Hepatocyte (in vitro differentiated cells): ENCODE results near the gene PLEKHJ1. TPM values are rescaled to one million over a fixed set of nuclear protein-coding genes. Genes with fewer than 3 reads are reported as not detected.

Experiments
- DNase-seq: peaks from one replicate; pipeline ENCODE4 v3.0.0-alpha.2; 2016; ENCODE audit warnings: low spot score
- H2AFZ ChIP-seq: fragments of 200-600 bp; sonication (generic); 2 replicates; pipeline ENCODE4 v1.6.0; 2016; ENCODE audit warnings: antibody characterized with exemption, mild to moderate bottlenecking
- H3K27ac ChIP-seq: fragments of 200-600 bp; sonication (generic); 2 replicates; pipeline ENCODE4 v1.5.1; 2016; ENCODE audit warnings: mild to moderate bottlenecking
- H3K27me3 ChIP-seq: fragments of 200-600 bp; sonication (generic); 2 replicates; pipeline ENCODE4 v1.6.1; 2016
- H3K36me3 ChIP-seq: fragments of 200-600 bp; sonication (generic); replicated peaks from 2 replicates; pipeline ENCODE4 v1.5.1; 2016; ENCODE audit warnings: low read depth; ENCODE audit not compliant: insufficient read depth
- H3K4me1 ChIP-seq: fragments of 200-600 bp; sonication (generic); 2 replicates; pipeline ENCODE4 v1.5.1; 2016; ENCODE audit warnings: mild to moderate bottlenecking, moderate library complexity; ENCODE audit not compliant: insufficient read depth
- H3K4me2 ChIP-seq: fragments of 200-600 bp; sonication (generic); 2 replicates; pipeline ENCODE4 v1.6.0; 2016
- H3K4me3 ChIP-seq: fragments of 200-600 bp; sonication (generic); 2 replicates; pipeline ENCODE4 v1.5.1; 2016; ENCODE audit warnings: mild to moderate bottlenecking
- H3K79me2 ChIP-seq: fragments of 200-600 bp; sonication (generic); 2 replicates; pipeline ENCODE4 v1.6.0; 2017; ENCODE audit warnings: mild to moderate bottlenecking
- H3K9me2 ChIP-seq: fragments of 200-600 bp; sonication (generic); replicated peaks from 2 replicates; pipeline ENCODE4 v1.6.0; 2017; ENCODE audit warnings: mild to moderate bottlenecking; ENCODE audit not compliant: insufficient read depth
- H3K9me3 ChIP-seq: fragments of 200-600 bp; sonication (generic); 2 replicates; pipeline ENCODE4 v1.5.1; 2016; ENCODE audit warnings: low read depth, mild to moderate bottlenecking
- H4K20me1 ChIP-seq: fragments of 200-600 bp; sonication (generic); 2 replicates; pipeline ENCODE4 v1.6.0; 2016; ENCODE audit warnings: mild to moderate bottlenecking; ENCODE audit not compliant: insufficient read depth, poor library complexity, severe bottlenecking
- EZH2 ChIP-seq: fragments of 200-600 bp; sonication (generic); IDR thresholded peaks from 2 replicates; pipeline ENCODE4 v1.6.1; 2016; ENCODE audit warnings: antibody characterized with exemption, mild to moderate bottlenecking, borderline replicate concordance
- EZH2phosphoT487 ChIP-seq: fragments of 200-600 bp; sonication (generic); IDR thresholded peaks from one replicate; pipeline ENCODE4 v1.6.1; 2018; ENCODE audit warnings: antibody characterized with exemption, mild to moderate bottlenecking, low read depth, moderate library complexity; ENCODE audit not compliant: unreplicated experiment, severe bottlenecking
- WGBS: methylation state at CpG from one replicate; pipeline ENCODE4 v1.1.6; 2016; ENCODE audit warnings: low lambda C conversion rate; ENCODE audit errors: missing lambda C conversion rate; 5-methylcytosine and 5-hydroxymethylcytosine counted together
- polyA plus RNA-seq: library from polyadenylated mRNA; unstranded; fragments of >200 nt; fragmentation: Nextera tagmentation; extraction: Ambion mirVana; gene quantifications from 2 replicates; pipeline ENCODE4 v1.2.1, GENCODE V29; 2016
- total RNA-seq: library from RNA; depleted of rRNA; stranded (reverse); fragments of >200 nt; gene quantifications from 2 replicates; pipeline ENCODE4 v1.2.3, GENCODE V29; 2014
- TF ChIP-seq, protein P1 (sequence below): fragments of 200-600 bp; sonication (generic); IDR thresholded peaks from 2 replicates; pipeline ENCODE4 v1.5.1; 2016; ENCODE audit warnings: antibody characterized with exemption, mild to moderate bottlenecking; ENCODE audit not compliant: poor library complexity

Gene PLEKHJ1
- total and polyA plus RNA-seq, 2 experiments from 2014 or later, result 165 to 190 TPM

DNA sequence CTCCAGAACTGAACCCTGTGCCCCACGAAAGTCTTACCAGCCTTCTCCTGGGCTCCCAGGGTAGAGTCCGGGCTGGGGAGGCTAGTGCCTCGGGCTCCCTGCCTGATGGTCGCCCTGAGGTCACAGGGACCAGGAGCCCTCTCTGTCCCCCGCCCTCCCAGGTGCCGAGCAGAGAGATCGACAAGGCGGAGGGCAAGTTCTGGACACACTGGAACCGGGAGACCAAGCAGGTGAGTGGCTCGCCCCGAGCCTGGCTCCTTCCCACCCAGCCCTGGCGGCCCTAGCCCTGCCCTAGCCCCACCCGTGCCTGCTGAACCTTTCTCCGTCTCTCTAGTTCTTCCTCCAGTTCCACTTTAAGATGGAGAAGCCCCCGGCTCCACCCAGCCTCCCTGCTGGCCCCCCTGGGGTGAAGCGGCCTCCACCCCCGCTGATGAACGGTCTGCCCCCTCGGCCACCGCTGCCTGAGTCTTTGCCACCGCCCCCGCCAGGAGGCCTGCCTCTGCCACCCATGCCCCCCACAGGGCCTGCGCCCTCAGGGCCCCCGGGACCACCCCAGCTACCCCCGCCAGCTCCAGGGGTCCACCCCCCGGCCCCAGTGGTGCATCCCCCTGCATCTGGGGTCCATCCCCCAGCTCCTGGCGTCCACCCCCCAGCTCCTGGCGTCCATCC is 11.4 kb upstream of the PLEKHJ1 start:
- H3K4me1 ChIP-seq, result peaks cover 18% of the 10 kb centered on the region
- H3K27ac ChIP-seq, result no peak overlapping the region
- no peaks in the 10 kb centered on the region for H3K9me2 ChIP-seq
- peaks cover 15% of the 10 kb centered on the region for H4K20me1 ChIP-seq
- peaks cover 29% of the 10 kb centered on the region for H3K79me2 ChIP-seq
- TF ChIP-seq EZH2 (no peak), EZH2phosphoT487 (no peak)
- TF ChIP-seq, protein P1, sequence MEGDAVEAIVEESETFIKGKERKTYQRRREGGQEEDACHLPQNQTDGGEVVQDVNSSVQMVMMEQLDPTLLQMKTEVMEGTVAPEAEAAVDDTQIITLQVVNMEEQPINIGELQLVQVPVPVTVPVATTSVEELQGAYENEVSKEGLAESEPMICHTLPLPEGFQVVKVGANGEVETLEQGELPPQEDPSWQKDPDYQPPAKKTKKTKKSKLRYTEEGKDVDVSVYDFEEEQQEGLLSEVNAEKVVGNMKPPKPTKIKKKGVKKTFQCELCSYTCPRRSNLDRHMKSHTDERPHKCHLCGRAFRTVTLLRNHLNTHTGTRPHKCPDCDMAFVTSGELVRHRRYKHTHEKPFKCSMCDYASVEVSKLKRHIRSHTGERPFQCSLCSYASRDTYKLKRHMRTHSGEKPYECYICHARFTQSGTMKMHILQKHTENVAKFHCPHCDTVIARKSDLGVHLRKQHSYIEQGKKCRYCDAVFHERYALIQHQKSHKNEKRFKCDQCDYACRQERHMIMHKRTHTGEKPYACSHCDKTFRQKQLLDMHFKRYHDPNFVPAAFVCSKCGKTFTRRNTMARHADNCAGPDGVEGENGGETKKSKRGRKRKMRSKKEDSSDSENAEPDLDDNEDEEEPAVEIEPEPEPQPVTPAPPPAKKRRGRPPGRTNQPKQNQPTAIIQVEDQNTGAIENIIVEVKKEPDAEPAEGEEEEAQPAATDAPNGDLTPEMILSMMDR, result no peak
- no peak for DNase-seq
- no peaks in the 10 kb centered on the region for H3K27me3 ChIP-seq
- H3K4me3 ChIP-seq, result no peak overlapping the region
- 90% methylated on average over 6 of the region's 28 CpGs for WGBS
- H3K4me2 ChIP-seq, result no peak overlapping the region
- H3K36me3 ChIP-seq, result no peaks in the 10 kb centered on the region
- H3K9me3 ChIP-seq, result no peaks in the 10 kb centered on the region
- no peak overlapping the region for H2AFZ ChIP-seq

DNA sequence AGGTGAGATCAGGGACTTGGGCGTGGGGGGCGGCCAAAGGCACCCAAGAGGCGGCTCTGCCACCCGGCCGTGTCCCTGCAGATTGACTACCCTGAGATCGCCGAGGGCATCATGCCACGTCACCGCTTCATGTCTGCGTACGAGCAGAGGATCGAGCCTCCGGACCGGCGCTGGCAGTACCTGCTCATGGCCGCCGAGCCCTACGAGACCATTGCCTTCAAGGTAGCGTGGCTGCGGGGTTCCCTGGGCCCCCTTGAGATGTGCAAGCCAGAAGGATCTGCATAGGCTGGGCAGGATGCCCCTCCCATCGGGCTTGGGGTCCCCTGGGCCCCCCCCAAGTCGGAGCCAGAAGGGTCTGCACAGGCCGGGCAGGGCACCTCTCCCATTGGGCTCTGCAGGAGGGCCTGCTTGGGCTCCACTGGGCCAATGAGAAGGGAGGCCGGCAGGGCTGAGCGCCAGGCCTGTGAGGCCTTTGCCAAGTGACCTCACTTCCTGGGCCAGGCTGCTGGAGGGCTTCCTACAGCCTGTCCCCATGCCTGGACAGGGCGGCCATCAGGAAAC is 10.8 kb upstream of the PLEKHJ1 start:
- TF ChIP-seq EZH2phosphoT487 (no peak), EZH2 (no peak)
- TF ChIP-seq, protein P1, result no peak
- 95% methylated on average over 26 of the region's 26 CpGs for WGBS
- H3K79me2 ChIP-seq, result peaks cover 36% of the 10 kb centered on the region
- H3K27me3 ChIP-seq, result no peaks in the 10 kb centered on the region
- no peaks in the 10 kb centered on the region for H3K36me3 ChIP-seq
- no peak overlapping the region for H3K4me2 ChIP-seq
- H3K27ac ChIP-seq, result no peak overlapping the region
- H2AFZ ChIP-seq, result no peak overlapping the region
- no peaks in the 10 kb centered on the region for H3K9me3 ChIP-seq
- peaks cover 21% of the 10 kb centered on the region for H4K20me1 ChIP-seq
- H3K4me1 ChIP-seq, result peaks cover 23% of the 10 kb centered on the region
- H3K4me3 ChIP-seq, result no peak overlapping the region
- no peaks in the 10 kb centered on the region for H3K9me2 ChIP-seq
- DNase-seq, result no peak

DNA sequence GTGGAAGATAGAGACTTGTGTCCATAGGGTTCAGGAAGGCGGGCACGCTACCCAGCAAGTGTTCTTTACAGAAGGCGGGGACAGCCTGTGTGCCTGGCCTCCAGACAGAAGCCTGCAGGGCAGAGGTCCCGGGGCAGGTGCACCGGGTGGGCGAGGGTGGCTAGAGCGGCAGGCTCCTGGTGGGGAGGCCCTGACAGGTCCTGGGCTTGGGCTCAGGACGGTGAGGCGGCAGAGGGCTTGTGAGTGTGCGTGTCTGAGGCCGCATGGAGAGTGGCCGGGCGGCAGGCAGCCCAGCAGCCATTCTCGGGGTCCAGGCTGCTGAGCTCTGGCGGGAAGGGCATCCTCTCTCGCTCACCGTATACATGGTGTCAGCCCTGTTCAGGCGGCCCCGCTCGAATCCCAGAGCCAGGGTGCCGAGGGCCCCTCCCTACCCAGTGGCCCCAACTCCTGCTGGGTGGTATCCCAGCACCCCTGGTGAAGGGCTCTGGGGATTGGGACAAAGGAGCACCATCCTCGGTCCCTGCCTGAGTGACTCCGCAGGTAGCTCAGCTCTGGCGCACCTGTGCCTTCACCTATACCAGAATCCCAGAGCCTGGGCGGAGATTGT is 10.0 kb upstream of the PLEKHJ1 start:
- H3K36me3 ChIP-seq, result no peaks in the 10 kb centered on the region
- no peak overlapping the region for H2AFZ ChIP-seq
- no peaks in the 10 kb centered on the region for H3K9me3 ChIP-seq
- no peaks in the 10 kb centered on the region for H3K27me3 ChIP-seq
- DNase-seq, result no peak
- no peak overlapping the region for H3K4me2 ChIP-seq
- H3K27ac ChIP-seq, result no peak overlapping the region
- TF ChIP-seq EZH2phosphoT487, result no peak
- TF ChIP-seq EZH2, result no peak
- TF ChIP-seq, protein P1, result no peak
- H3K4me3 ChIP-seq, result no peak overlapping the region
- H3K4me1 ChIP-seq, result peaks cover 31% of the 10 kb centered on the region
- H3K9me2 ChIP-seq, result no peaks in the 10 kb centered on the region
- peaks cover 29% of the 10 kb centered on the region for H4K20me1 ChIP-seq
- WGBS, result 92% methylated on average over 25 of the region's 25 CpGs
- peaks cover 43% of the 10 kb centered on the region for H3K79me2 ChIP-seq
